HG03354 (cell line): Measurements from ENCODE around the gene TWF2.

ENCODE experiments used
- ATAC-seq: cut with Tn5 transposase; IDR thresholded peaks from one replicate; pipeline ENCODE4 v1.9.1; 2021; ENCODE audit warnings: mild to moderate bottlenecking; ENCODE audit not compliant: unreplicated experiment, poor library complexity, severe bottlenecking

The TWF2 gene

GRCh38 chr3:52226229-52226817 lies 12.6 kb downstream of the TWF2 start:
- peak; percentile 23 for ATAC-seq

- peak; percentile 82 for ATAC-seq
Observed at GRCh38 chr3:52225452-52226228, 13.3 kb downstream of the TWF2 start, which contains the start of gene TLR9. TSS of gene TLR9 (minus strand) at chr3:52225645. CDS start at chr3:52225529, 116 bp downstream.

- no peak for ATAC-seq
Observed at GRCh38 chr3:52223449-52224408, 15.2 kb downstream of the TWF2 start.

- no peak for ATAC-seq
Observed at GRCh38 chr3:52222319-52223221, 16.4 kb downstream of the TWF2 start.

- ATAC-seq, result no peak
Observed at GRCh38 chr3:52221563-52222318, 17.2 kb downstream of the TWF2 start.

- ATAC-seq, result no peak
Observed at GRCh38 chr3:52221141-52221562, 17.8 kb downstream of the TWF2 start.

GRCh38 chr3:52220380-52221026 lies 18.5 kb downstream of the TWF2 start:
- ATAC-seq, result peak; percentile 62

- ATAC-seq, result no peak
Observed at GRCh38 chr3:52218937-52219650, 19.9 kb downstream of the TWF2 start.

- no peak for ATAC-seq
Observed at GRCh38 chr3:52218454-52218853, 20.5 kb downstream of the TWF2 start.

- ATAC-seq, result no peak
Observed at GRCh38 chr3:52218026-52218425, 20.9 kb downstream of the TWF2 start.

- no peak for ATAC-seq
Observed at GRCh38 chr3:52217409-52217805, 21.6 kb downstream of the TWF2 start.

GRCh38 chr3:52216585-52217408 lies 22.2 kb downstream of the TWF2 start:
- ATAC-seq, result no peak

GRCh38 chr3:52215351-52215750 lies 23.6 kb downstream of the TWF2 start:
- ATAC-seq, result no peak

- ATAC-seq, result no peak
Observed at GRCh38 chr3:52213901-52214300, 25.1 kb downstream of the TWF2 start.

GRCh38 chr3:52213005-52213404 lies 26.0 kb downstream of the TWF2 start:
- ATAC-seq, result no peak

- no peak for ATAC-seq
Observed at GRCh38 chr3:52211268-52211891, 27.6 kb downstream of the TWF2 start.
